SK-N-SH (cell line): ENCODE results near the gene TOPBP1. TPM values are rescaled to one million over a fixed set of nuclear protein-coding genes. Genes with fewer than 3 reads are reported as not detected.
"Not testable (repeated sequence)": the region's sequence is repeated elsewhere in the genome, so short reads cannot be mapped to it uniquely, and the experiment has no call there.

Source experiments
- CTCF ChIA-PET: fragments of 300-600, 350-600 bp; formaldehyde crosslinking; extraction: SDS; loops from one replicate; lab custom pipeline; 2021; lab: Yijun Ruan, JAX
- POLR2A ChIA-PET: fragments of 350-600 bp; sonication (Branson Sonifier 250); formaldehyde crosslinking; extraction: SDS; loops from one replicate; lab custom pipeline; 2020; ENCODE audit warnings: antibody characterized with exemption, inconsistent platforms; lab: Yijun Ruan, JAX
- DNase-seq: peaks from one replicate; pipeline ENCODE4 v3.0.0; 2012
- H2AFZ ChIP-seq: fragments of 200-600 bp; sonication (generic); 2 replicates; pipeline ENCODE4 v1.8.1; 2016; ENCODE audit warnings: antibody characterized with exemption, mild to moderate bottlenecking, low read depth
- H3F3A ChIP-seq: fragments of 200-600 bp; sonication (generic); replicated peaks from 2 replicates; pipeline ENCODE3; 2016; ENCODE audit warnings: antibody characterized with exemption, mild to moderate bottlenecking; ENCODE audit not compliant: insufficient read depth
- H3K27ac ChIP-seq, 2 experiments: fragments of 200-500 bp in 1 of 2; fragments of 200-600 bp in 1 of 2; sonication (Bioruptor generic) in 1 of 2; sonication (generic), shearing (Covaris generic) in 1 of 2; 2 replicates each; pipeline versions ENCODE4 v1.5.1 to v1.6.1; 2014 to 2016; ENCODE audit warnings: low read depth in 2 of 2, inconsistent platforms in 1 of 2, low read length in 1 of 2, mild to moderate bottlenecking in 1 of 2, mixed read lengths in 1 of 2
- H3K27me3 ChIP-seq: fragments of 200-600 bp; sonication (generic), shearing (Covaris generic); 2 replicates; pipeline ENCODE4 v1.6.1; 2016; ENCODE audit warnings: mixed run types; ENCODE audit not compliant: insufficient read depth
- H3K36me3 ChIP-seq, 2 experiments: fragments of 200-500 bp in 1 of 2; fragments of 200-600 bp in 1 of 2; sonication (Bioruptor generic) in 1 of 2; sonication (generic) in 1 of 2; replicated peaks in 1 of 2; 2 replicates each; pipeline versions ENCODE3 to v1.5.1; 2014 to 2016; ENCODE audit warnings: low read length in 1 of 2, mild to moderate bottlenecking in 1 of 2; ENCODE audit not compliant: insufficient read depth in 2 of 2, control insufficient read depth in 1 of 2
- H3K4me1 ChIP-seq, 2 experiments: fragments of 200-500 bp in 1 of 2; fragments of 200-600 bp in 1 of 2; sonication (Bioruptor generic) in 1 of 2; sonication (generic), shearing (Covaris generic) in 1 of 2; 2 replicates each; pipeline versions ENCODE4 v1.5.1 to v1.6.1; 2014 to 2016; ENCODE audit warnings: low read depth in 1 of 2, low read length in 1 of 2, mixed run types in 1 of 2; ENCODE audit not compliant: insufficient read depth in 2 of 2, control insufficient read depth in 1 of 2
- H3K4me2 ChIP-seq: fragments of 200-600 bp; sonication (generic), shearing (Covaris generic); 2 replicates; pipeline ENCODE4 v1.6.1; 2017; ENCODE audit warnings: mixed run types
- H3K4me3 ChIP-seq, 2 experiments: fragments of 200-500 bp in 1 of 2; fragments of 200-600 bp in 1 of 2; sonication (Bioruptor generic) in 1 of 2; sonication (generic), shearing (Covaris generic) in 1 of 2; 2 replicates each; pipeline versions ENCODE4 v1.5.1 to v1.8.1; 2014 to 2016; ENCODE audit warnings: low read depth in 2 of 2, inconsistent platforms in 1 of 2, low read length in 1 of 2, mild to moderate bottlenecking in 1 of 2, mixed read lengths in 1 of 2, moderate library complexity in 1 of 2
- H3K79me2 ChIP-seq: fragments of 200-600 bp; sonication (generic); 2 replicates; pipeline ENCODE4 v1.8.1; 2017; ENCODE audit warnings: mild to moderate bottlenecking; ENCODE audit not compliant: insufficient read depth
- H3K9ac ChIP-seq: fragments of 200-600 bp; sonication (generic); 2 replicates; pipeline ENCODE4 v1.6.1; 2017; ENCODE audit warnings: mixed run types
- H3K9me2 ChIP-seq: fragments of 200-600 bp; sonication (generic); 2 replicates; pipeline ENCODE4 v1.6.1; 2017; ENCODE audit warnings: mixed run types
- H3K9me3 ChIP-seq: fragments of 200-600 bp; sonication (generic); 2 replicates; pipeline ENCODE4 v1.6.1; 2017; ENCODE audit warnings: mixed run types, mild to moderate bottlenecking, moderate library complexity
- H4K20me1 ChIP-seq: fragments of 200-600 bp; sonication (generic); 2 replicates; pipeline ENCODE4 v1.6.1; 2017; ENCODE audit warnings: mild to moderate bottlenecking, mixed run types; ENCODE audit not compliant: insufficient read depth
- CHD2 ChIP-seq: fragments of 150-350 bp; IDR thresholded peaks from 2 replicates; pipeline ENCODE4 v1.6.1; 2018; ENCODE audit warnings: low read length; ENCODE audit not compliant: partially characterized antibody
- EP300 ChIP-seq, 2 experiments: IDR thresholded peaks; 2 replicates each; pipeline versions ENCODE4 v1.4.0 to v1.6.1; 2012; ENCODE audit warnings: borderline replicate concordance in 1 of 2, low read depth in 1 of 2, low read length in 1 of 2
- FOXM1 ChIP-seq: IDR thresholded peaks from 2 replicates; pipeline ENCODE4 v1.4.0; 2012; ENCODE audit warnings: low read depth, mild to moderate bottlenecking
- MXI1 ChIP-seq: IDR thresholded peaks from 2 replicates; pipeline ENCODE4 v1.6.1; 2012; ENCODE audit warnings: mild to moderate bottlenecking, low read depth, low read length, improper control_type of control experiment
- RXRA ChIP-seq: IDR thresholded peaks from 2 replicates; pipeline ENCODE4 v1.4.0; 2012; ENCODE audit warnings: low read depth, mild to moderate bottlenecking, borderline replicate concordance
- SIN3A ChIP-seq: IDR thresholded peaks from 2 replicates; pipeline ENCODE4 v1.6.1; 2012; ENCODE audit warnings: low read depth, mild to moderate bottlenecking, low read length, moderate library complexity, borderline replicate concordance
- SMC3 ChIP-seq: IDR thresholded peaks from 2 replicates; pipeline ENCODE4 v1.6.1; 2012; ENCODE audit warnings: low read depth, low read length, improper control_type of control experiment
- WGBS: methylation state at CpG from one replicate; pipeline ENCODE4 v1.1.6; 2017; ENCODE audit warnings: low lambda C conversion rate; 5-methylcytosine and 5-hydroxymethylcytosine counted together
- polyA plus RNA-seq, 3 experiments: library from polyadenylated mRNA; depleted of rRNA; stranded (reverse); fragments of >200 nt; gene quantifications; 2 replicates each; pipeline ENCODE4 v1.2.3, GENCODE V29; 2012
- TF ChIP-seq, protein P1 (sequence below): fragments of 200-600 bp; sonication (generic); IDR thresholded peaks from 2 replicates; pipeline ENCODE4 v1.6.1; 2017; ENCODE audit warnings: antibody characterized with exemption, mild to moderate bottlenecking, moderate library complexity
- TF ChIP-seq, protein P2 (sequence below): fragments of 150-350 bp; IDR thresholded peaks from 2 replicates; pipeline ENCODE4 v1.6.1; 2017; ENCODE audit warnings: antibody characterized with exemption, low read length, low read depth, borderline replicate concordance

Gene TOPBP1
- polyA plus RNA-seq, 1 of the 3 experiments (the other 2 are of a cell fraction) = 15.7 TPM

- no peak for TF ChIP-seq SMC3
- TF ChIP-seq SIN3A = no peak
- TF ChIP-seq FOXM1 = no peak
- TF ChIP-seq, protein P1, sequence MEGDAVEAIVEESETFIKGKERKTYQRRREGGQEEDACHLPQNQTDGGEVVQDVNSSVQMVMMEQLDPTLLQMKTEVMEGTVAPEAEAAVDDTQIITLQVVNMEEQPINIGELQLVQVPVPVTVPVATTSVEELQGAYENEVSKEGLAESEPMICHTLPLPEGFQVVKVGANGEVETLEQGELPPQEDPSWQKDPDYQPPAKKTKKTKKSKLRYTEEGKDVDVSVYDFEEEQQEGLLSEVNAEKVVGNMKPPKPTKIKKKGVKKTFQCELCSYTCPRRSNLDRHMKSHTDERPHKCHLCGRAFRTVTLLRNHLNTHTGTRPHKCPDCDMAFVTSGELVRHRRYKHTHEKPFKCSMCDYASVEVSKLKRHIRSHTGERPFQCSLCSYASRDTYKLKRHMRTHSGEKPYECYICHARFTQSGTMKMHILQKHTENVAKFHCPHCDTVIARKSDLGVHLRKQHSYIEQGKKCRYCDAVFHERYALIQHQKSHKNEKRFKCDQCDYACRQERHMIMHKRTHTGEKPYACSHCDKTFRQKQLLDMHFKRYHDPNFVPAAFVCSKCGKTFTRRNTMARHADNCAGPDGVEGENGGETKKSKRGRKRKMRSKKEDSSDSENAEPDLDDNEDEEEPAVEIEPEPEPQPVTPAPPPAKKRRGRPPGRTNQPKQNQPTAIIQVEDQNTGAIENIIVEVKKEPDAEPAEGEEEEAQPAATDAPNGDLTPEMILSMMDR = no peak
- no peak for TF ChIP-seq MXI1
- TF ChIP-seq, protein P2, sequence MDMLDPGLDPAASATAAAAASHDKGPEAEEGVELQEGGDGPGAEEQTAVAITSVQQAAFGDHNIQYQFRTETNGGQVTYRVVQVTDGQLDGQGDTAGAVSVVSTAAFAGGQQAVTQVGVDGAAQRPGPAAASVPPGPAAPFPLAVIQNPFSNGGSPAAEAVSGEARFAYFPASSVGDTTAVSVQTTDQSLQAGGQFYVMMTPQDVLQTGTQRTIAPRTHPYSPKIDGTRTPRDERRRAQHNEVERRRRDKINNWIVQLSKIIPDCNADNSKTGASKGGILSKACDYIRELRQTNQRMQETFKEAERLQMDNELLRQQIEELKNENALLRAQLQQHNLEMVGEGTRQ = no peak
- TF ChIP-seq RXRA = no peak
- TF ChIP-seq EP300 (IDR thresholded peaks at IDR 0.05; ENCODE audit: borderline replicate concordance in 1 of 2, low read depth in 1 of 2, low read length in 1 of 2) = no peak
- TF ChIP-seq CHD2 = no peak
- Histone ChIP-seq H3F3A (no peaks in the 10 kb centered on the region), H3K4me1 (peaks cover 0 to 4% of the 10 kb centered on the region in 2 experiments; a peak in 1 of 4 replicates), H3K79me2 (no peaks in the 10 kb centered on the region), H3K9ac (no peak overlapping the region), H3K36me3 (no peaks in the 10 kb centered on the region), H3K4me2 (no peak overlapping the region), H3K27ac (no peak overlapping the region), H3K4me3 (no peak overlapping the region), H4K20me1 (no peaks in the 10 kb centered on the region), H3K27me3 (peaks cover 14% of the 10 kb centered on the region; the same call in 1 of the 2 replicates), H3K9me2 (no peaks in the 10 kb centered on the region), H2AFZ (no peak overlapping the region), H3K9me3 (no peaks in the 10 kb centered on the region)
- WGBS = 41% methylated on average over 4 of the region's 4 CpGs
- POLR2A ChIA-PET = no interaction called here
- no peak for DNase-seq
- CTCF ChIA-PET = interaction anchor here (1.0 kb wide), 1 partner anchor 943 kb away, joined by 3 read pairs; no protein-coding TSS in a partner anchor
These were observed 8.3 kb upstream of the TOPBP1 start for GRCh38 chr3:133669949-133670524.

- peaks cover 10% of the 10 kb centered on the region for H3K79me2 ChIP-seq
- H3F3A ChIP-seq = no peaks in the 10 kb centered on the region
- H3K9ac ChIP-seq = no peak overlapping the region
- H3K4me3 ChIP-seq = no peak overlapping the region
- no peak for DNase-seq
- H3K9me3 ChIP-seq = no peaks in the 10 kb centered on the region
- H3K4me1 ChIP-seq = peaks cover 0 to 9% of the 10 kb centered on the region in 2 experiments; a peak in 2 of 4 replicates
- no peak overlapping the region for H3K4me2 ChIP-seq
- WGBS = 67% methylated on average over 2 of the region's 2 CpGs
- H3K27me3 ChIP-seq = no peaks in the 10 kb centered on the region
- H2AFZ ChIP-seq = no peak overlapping the region
- no peaks in the 10 kb centered on the region for H3K9me2 ChIP-seq
- POLR2A ChIA-PET = no interaction called here
- no peak overlapping the region for H3K27ac ChIP-seq
- CTCF ChIA-PET = interaction anchor here (1.3 kb wide), 1 partner anchor 151 kb away, joined by 3 read pairs; no protein-coding TSS in a partner anchor
- no peaks in the 10 kb centered on the region for H3K36me3 ChIP-seq
- TF ChIP-seq CHD2 = no peak
- TF ChIP-seq EP300 (IDR thresholded peaks at IDR 0.05; ENCODE audit: borderline replicate concordance in 1 of 2, low read depth in 1 of 2, low read length in 1 of 2) = no peak
- no peaks in the 10 kb centered on the region for H4K20me1 ChIP-seq
These were observed 5.4 kb upstream of the TOPBP1 start for GRCh38 chr3:133667118-133667517.

- H3F3A ChIP-seq, H3K4me3 ChIP-seq, POLR2A ChIA-PET, H4K20me1 ChIP-seq, DNase-seq, H2AFZ ChIP-seq, H3K27me3 ChIP-seq, H3K9me3 ChIP-seq, H3K9ac ChIP-seq, H3K9me2 ChIP-seq, H3K27ac ChIP-seq, H3K36me3 ChIP-seq, H3K4me2 ChIP-seq: not testable (repeated sequence)
- WGBS = 92% methylated on average over 3 of the region's 3 CpGs
- Histone ChIP-seq H3K4me1 (peaks cover 0 to 15% of the 10 kb centered on the region in 2 experiments; a peak in 2 of 4 replicates), H3K79me2 (peaks cover 29% of the 10 kb centered on the region)
- CTCF ChIA-PET = interaction anchor here (0.6 to 1.3 kb wide), 3 partner anchors 12 to 944 kb away, joined by 3 to 4 read pairs (median 3); no protein-coding TSS in a partner anchor
These were observed 3.4 kb upstream of the TOPBP1 start for GRCh38 chr3:133665188-133665587.
